Fibroblast of the aortic adventitia (primary cell): ENCODE measurements around the gene GRIK1. TPM values are rescaled to one million over a fixed set of nuclear protein-coding genes. Genes with fewer than 3 reads are reported as not detected.
A peak's percentile ranks its signal among the peaks of the same experiment; 100 is the strongest.

Experiments used
- DNase-seq: peaks from one replicate; pipeline ENCODE4 v3.0.0-alpha.2; 2010; ENCODE audit warnings: low read depth
- H3K4me3 ChIP-seq: 2 replicates; pipeline ENCODE4 v1.5.1; 2011; ENCODE audit warnings: low read depth, mild to moderate bottlenecking, control low read depth, low read length, moderate library complexity
- CTCF ChIP-seq: IDR thresholded peaks from 2 replicates; pipeline ENCODE4 v1.5.1; 2011; ENCODE audit warnings: mild to moderate bottlenecking, low read length, control low read depth, inconsistent platforms; ENCODE audit not compliant: insufficient read depth
- total RNA-seq: library from RNA; depleted of rRNA; stranded (reverse); fragments of >200 nt; gene quantifications from 2 replicates; pipeline ENCODE4 v1.2.3, GENCODE V29; 2012; ENCODE audit warnings: low replicate concordance

Gene GRIK1
- total RNA-seq, 1 donor, result 0.81 TPM

DNA sequence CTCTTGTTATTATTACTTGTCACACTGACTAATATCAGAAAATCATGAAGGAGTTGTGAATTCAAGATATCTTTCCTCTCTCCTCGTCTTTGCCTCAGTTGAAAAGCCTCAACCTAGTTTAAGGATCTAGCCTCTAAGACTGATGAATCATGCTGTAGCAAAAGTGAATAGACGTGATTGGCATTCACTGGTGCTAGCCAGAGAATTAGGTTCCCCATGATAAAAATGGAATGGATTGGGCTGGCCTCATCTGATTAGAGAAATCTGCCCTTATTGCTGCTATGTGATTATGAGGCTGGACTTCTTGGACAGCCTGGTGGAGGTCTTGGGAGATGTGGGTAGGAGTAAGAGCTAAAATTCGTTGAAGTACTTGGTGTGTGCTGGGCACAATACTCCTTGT, 432.8 kb downstream of the GRIK1 start:
- TF ChIP-seq CTCF, result no peak
- no peak overlapping the region for H3K4me3 ChIP-seq
- peak; percentile 17 for DNase-seq

DNA sequence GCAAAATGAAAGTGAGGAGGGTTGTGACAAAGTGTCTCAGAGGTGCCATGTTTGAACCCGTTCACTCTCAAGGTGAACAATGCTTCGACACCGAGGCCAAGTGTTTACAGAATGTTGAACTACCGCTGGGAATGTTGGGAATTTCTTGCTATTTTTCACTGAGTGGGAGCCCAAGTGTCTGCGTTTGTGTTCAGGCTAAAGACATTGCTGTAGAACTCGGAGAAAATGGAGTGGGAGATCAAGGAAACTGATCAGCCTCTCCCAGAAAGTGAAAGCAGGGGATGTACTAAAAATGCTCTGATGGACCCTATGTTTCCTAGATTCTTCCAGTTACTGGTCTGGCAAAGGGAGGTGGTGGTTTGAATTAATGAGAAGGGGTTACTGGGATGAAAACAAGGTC, 433.6 kb downstream of the GRIK1 start:
- no peak overlapping the region for H3K4me3 ChIP-seq
- no peak for DNase-seq
- TF ChIP-seq CTCF, result no peak

- peak; percentile 50 for DNase-seq
- TF ChIP-seq CTCF, result no peak
- no peak overlapping the region for H3K4me3 ChIP-seq
Observed at GRCh38 chr21:29504751-29505321, 435.0 kb downstream of the GRIK1 start.

DNA sequence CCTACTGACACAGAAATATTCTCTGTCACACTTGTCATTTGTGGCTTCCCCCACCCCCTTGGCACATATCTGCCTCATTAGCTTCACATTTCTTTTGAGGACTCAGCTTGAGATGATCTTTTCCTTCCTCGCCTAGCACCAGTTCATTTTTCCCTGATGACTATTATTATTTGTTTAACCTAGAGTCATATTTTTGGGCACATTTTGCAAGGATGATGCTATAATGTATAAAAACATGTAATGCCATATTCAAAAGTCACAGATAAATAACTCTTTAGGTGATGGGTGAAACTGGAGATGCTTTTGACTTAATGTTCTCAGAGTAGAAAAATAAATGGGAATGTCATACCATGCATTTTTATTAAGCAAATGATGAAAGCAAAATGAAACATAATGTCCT, 438.3 kb downstream of the GRIK1 start:
- TF ChIP-seq CTCF, result no peak
- H3K4me3 ChIP-seq, result no peak overlapping the region
- peak; percentile 36 for DNase-seq

DNA sequence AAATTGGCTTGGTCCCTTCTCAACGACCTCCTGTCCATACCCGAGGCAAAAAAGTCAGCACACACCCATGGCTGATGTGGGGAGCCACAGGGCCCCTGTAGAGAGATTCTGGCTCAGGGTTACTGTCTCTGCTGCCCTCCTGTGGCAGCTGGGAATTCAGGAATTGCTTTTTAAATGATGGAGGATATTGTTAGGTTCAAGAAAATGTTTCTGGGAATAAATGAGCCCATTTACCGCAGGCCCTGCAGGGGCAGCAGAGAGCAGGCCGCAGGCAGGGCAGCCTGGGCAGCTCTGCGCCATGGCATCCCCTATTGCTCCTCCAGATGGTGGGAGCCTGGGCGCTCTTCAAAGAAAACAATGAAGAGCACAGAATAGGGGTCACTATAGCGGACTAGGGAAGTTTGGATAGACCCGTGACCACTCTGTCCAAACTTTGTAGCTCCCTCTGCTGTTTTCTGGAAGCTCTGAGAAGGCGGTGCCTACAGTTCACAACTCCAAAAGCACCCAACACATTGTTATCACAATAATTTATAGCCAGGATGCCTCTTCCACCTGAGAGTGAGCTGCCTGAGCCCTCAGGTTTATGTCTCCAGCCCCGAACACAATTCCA, 440.0 kb downstream of the GRIK1 start:
- no peak overlapping the region for H3K4me3 ChIP-seq
- peak; percentile 26 for TF ChIP-seq CTCF
- DNase-seq, result no peak

- TF ChIP-seq CTCF, result no peak
- DNase-seq, result no peak
- H3K4me3 ChIP-seq, result no peak overlapping the region
Observed at GRCh38 chr21:29499229-29499628, 440.6 kb downstream of the GRIK1 start.

GRCh38 chr21:29496337-29496736, 443.5 kb downstream of the GRIK1 start:
- TF ChIP-seq CTCF, result no peak
- no peak overlapping the region for H3K4me3 ChIP-seq
- no peak for DNase-seq
